Left renal pelvis (tissue), 4 donors: Measurements from ENCODE around the gene SNX20. TPM values are rescaled to one million over a fixed set of nuclear protein-coding genes. Genes with fewer than 3 reads are reported as not detected.

Source experiments
- DNase-seq, 4 donors: peaks; one replicate each; pipeline ENCODE4 v3.0.0-alpha.2; 2013; ENCODE audit warnings: low read depth in 4 of 4, low spot score in 3 of 4
- polyA plus RNA-seq, 4 donors: library from polyadenylated mRNA; unstranded; fragments of 120-200 nt; gene quantifications; one replicate each; pipeline ENCODE4 v1.2.1, GENCODE V29; 2013; ENCODE audit not compliant: insufficient read length in 4 of 4

The SNX20 gene
- polyA plus RNA-seq, 4 donors = 0.46 to 0.81 (median 0.61) TPM

- no peak for DNase-seq
Measured at GRCh38 chr16:50705436-50706110, 24.5 kb upstream of the SNX20 start.

DNA sequence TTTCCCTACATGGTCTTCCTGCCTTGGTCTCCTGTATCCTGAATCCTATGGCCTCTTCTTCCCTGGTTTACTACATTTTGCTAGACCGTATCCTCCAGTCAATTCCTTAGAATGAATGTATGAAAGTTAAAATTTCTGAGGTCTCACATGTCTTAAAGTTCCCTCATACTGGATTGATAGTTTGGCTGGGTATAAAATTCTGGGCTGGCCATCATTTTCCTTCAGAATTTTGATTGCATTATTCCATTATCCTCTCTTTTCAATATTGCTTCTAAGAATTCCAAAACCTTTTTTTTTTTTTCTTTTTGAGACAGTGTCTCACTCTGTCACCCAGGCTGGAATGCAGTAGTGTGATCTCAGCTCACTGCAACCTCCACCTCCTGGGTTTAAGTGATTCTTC is 23.1 kb upstream of the SNX20 start:
- no peak for DNase-seq

- no peak for DNase-seq
Measured at GRCh38 chr16:50702725-50703124, 21.6 kb upstream of the SNX20 start.

GRCh38 chr16:50699326-50700159 is 18.4 kb upstream of the SNX20 start:
- DNase-seq = no peak

DNA sequence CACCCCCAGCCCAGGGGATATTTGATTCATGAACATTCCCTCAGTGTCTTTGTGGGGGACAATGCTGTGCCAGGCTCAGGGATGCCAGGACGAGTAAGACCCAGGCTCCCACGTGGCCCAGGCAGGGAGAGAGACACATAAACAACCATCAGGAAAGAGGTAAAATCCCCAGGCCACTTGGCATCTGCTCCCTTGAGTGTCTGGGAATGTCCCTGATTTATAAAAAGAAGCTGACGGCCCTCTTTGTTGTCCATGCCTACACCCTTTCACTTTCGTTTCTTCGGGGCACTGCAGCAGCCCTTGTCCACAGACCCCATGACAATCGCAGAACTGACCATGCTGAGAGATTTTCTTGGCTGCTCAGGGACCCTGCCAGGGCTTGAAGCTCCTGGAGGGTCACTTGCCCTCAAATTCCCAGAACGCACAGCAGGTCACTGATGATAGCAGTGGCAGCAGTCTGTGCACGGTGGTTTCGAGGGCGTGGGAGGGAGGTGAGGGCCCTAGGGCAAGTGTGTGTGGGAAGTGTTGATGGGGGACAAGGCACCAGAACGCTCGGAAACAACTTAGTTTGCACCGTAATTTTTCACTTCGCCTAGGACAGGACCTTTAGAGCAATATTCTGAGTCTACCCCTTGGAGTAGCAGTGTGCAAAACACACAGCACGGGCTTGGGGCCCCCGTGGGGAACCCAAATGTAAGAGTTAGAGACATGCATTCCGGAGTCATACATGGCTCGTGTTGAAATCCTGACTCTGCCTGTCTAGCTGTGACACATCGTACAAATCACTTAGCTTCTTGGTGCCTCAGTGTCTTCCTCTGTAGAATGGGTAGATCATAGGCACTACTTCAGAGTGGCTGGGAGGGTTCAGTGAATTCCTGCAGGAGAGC is 17.0 kb upstream of the SNX20 start:
- DNase-seq = no peak

DNA sequence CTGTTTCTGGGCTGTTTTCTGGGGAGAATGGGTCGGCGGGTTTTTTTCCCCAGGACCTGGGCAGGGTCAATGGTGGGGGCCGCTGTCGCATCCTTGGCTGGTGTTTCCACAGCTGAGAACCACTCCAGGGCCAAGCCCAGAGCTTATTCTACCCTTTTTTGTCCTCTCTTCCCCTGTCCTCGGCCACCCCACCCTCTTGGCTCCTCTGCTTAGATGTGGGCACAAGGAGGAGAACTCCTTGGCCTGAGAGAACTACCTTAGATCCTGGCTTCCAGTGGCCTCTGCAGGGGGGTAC is 16.3 kb upstream of the SNX20 start:
- DNase-seq = no peak

DNA sequence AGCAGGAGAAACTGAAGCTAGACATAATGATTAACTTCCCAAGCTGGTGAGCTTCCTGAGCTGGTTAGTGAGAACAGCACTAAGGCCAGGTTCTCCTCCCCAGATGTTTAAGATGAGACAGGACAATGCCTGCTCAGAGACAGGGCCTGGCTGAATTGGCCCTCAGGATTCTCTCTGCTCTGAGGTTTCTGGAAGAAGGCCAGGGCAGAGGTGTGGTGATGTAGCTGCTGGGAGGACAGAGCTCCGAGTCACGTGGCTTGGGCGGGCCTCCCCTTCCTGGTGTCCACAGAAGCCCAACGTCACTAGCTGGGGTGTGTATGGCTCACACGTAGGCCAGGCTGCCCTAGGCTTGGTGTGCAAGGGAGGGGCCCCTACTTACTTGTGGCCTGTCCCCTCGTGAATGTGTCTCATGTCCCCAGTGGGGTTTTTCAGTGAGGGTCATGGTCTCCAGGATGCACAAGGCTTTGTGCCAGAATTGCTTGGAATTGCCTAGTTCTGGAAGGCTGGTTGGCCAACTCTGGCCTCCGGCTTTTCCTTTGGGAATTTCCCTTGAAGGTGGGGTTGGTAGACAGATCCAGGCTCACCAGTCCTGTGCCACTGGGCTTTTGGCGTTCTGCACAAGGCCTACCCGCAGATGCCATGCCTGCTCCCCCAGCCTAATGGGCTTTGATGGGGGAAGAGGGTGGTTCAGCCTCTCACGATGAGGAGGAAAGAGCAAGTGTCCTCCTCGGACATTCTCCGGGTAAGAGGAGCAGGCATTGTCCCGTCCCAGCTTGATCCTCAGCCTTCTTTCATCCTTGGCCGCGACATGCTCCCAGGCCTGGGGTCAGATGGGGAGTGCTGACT is 15.7 kb upstream of the SNX20 start:
- no peak for DNase-seq

GRCh38 chr16:50696126-50696525 is 15.0 kb upstream of the SNX20 start:
- DNase-seq = no peak

DNA sequence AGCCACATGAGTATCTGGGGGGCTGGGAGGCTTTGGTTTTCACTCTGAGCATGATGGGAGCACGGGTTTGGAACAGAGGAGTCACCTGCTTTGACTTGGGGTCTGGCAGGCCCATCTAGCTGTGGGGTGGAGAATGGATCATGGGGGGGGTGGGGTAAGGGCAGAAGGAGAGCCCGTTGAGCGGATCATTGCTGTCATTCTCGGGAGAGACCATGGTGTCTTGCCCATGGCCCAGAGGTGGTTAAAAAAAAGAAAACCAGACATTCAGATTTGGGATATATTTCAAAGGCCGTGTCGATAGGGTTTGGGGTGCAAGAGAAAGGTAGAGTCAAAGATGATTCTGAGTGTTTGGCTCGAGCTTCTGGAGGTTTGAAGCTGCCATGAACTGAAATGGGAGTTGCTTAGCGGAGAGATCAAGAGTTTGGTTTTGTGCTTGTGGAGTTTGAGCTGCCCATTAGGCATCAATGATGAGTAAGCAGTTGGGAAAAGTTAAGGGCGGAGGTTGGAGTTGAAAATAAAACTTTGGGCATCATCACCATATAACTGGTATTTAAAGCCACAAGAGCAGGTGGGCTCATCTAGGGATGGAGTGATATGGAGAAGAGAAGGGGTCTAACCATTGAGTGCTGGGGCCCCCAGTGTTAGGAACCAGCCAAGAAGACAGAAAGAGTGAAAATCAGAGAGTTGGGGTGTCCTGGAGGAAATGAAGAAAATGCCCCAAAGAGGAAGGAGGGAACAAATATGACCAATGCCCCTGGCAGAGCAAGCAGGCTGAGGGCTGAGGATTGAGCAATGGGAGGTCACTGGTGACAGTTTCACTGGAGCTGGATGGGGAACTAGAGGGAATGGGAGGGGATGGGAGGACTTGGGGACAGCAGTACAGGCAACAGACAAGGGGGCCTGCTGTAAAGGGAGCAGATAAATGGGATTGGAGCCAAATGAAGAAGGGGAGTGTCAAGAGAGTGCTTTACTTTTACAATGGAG is 14.2 kb upstream of the SNX20 start:
- no peak for DNase-seq

- no peak for DNase-seq
Measured at GRCh38 chr16:50694206-50694605, 13.1 kb upstream of the SNX20 start.

- DNase-seq = no peak
Measured at GRCh38 chr16:50692999-50693781, 12.1 kb upstream of the SNX20 start, which contains the start of gene NOD2. TSS of gene NOD2 (plus strand) at chr16:50693606. CDS start at chr16:50699496, 5,890 bp downstream.

- DNase-seq = no peak
Measured at GRCh38 chr16:50692644-50692998, 11.5 kb upstream of the SNX20 start.

DNA sequence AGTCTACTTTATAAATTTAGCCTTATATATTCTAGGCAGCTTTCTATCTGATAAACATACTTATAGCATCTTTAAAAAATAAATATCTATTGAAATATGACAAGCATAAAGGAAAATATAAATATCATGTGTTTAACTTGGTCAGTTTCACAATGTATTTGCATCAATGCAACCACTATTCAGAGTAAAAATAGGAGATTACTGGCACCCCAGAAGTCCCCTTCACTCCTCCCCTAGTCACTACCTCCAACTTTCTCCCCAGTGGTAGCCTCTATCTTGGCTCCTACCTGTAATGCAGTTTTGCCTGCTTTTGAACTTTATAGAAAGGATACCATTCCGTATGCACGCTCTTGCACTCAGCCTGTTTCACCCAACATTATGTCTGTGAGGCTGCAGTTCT is 9.1 kb upstream of the SNX20 start:
- DNase-seq = no peak

- no peak for DNase-seq
Measured at GRCh38 chr16:50688867-50689266, 7.8 kb upstream of the SNX20 start.

GRCh38 chr16:50688083-50688482 is 7.0 kb upstream of the SNX20 start:
- no peak for DNase-seq

- no peak for DNase-seq
Measured at GRCh38 chr16:50685462-50686063, 4.5 kb upstream of the SNX20 start.

GRCh38 chr16:50684823-50685461 is 3.8 kb upstream of the SNX20 start:
- no peak for DNase-seq
